Activated CD8-positive, alpha-beta memory T cell treated with anti-CD3 and anti-CD28 coated beads for 1 hour (primary cell): ENCODE results near the gene PAPSS1.
"Not testable (repeated sequence)": the region's sequence is repeated elsewhere in the genome, so short reads cannot be mapped to it uniquely, and the experiment has no call there.

Experiments
- DNase-seq, 2 donors: peaks; one replicate each; pipeline ENCODE4 v3.0.0-alpha.2; 2020; ENCODE audit warnings: low read depth in 1 of 2; ENCODE audit errors: extremely low read depth in 1 of 2

The PAPSS1 gene

GRCh38 chr4:107691378-107691777, 28.7 kb downstream of the PAPSS1 start:
- no peak for DNase-seq

GRCh38 chr4:107689912-107690587, 30.0 kb downstream of the PAPSS1 start:
- DNase-seq: no peak

GRCh38 chr4:107688421-107688820, 31.6 kb downstream of the PAPSS1 start:
- DNase-seq: no peak

GRCh38 chr4:107685740-107686139, 34.3 kb downstream of the PAPSS1 start:
- no peak for DNase-seq

GRCh38 chr4:107683873-107684272, 36.2 kb downstream of the PAPSS1 start:
- DNase-seq: no peak

GRCh38 chr4:107682306-107682705, 37.7 kb downstream of the PAPSS1 start:
- DNase-seq: no peak

GRCh38 chr4:107669068-107669467, 51.0 kb downstream of the PAPSS1 start:
- no peak for DNase-seq

- DNase-seq: no peak
These were observed 53.9 kb downstream of the PAPSS1 start for GRCh38 chr4:107666134-107666533.

GRCh38 chr4:107665001-107665400, 55.0 kb downstream of the PAPSS1 start:
- no peak for DNase-seq

- no peak for DNase-seq
These were observed 61.4 kb downstream of the PAPSS1 start for GRCh38 chr4:107658400-107659336.

- DNase-seq: no peak
These were observed 64.7 kb downstream of the PAPSS1 start for GRCh38 chr4:107655289-107655688.

GRCh38 chr4:107654694-107655093, 65.3 kb downstream of the PAPSS1 start:
- DNase-seq: no peak

GRCh38 chr4:107651408-107651807, 68.6 kb downstream of the PAPSS1 start:
- not testable (repeated sequence) for DNase-seq

GRCh38 chr4:107650251-107650650, 69.8 kb downstream of the PAPSS1 start:
- DNase-seq: no peak

- DNase-seq: no peak
These were observed 71.6 kb downstream of the PAPSS1 start for GRCh38 chr4:107648178-107648991.

GRCh38 chr4:107647591-107647990, 72.4 kb downstream of the PAPSS1 start:
- DNase-seq: no peak

GRCh38 chr4:107645604-107646003, 74.4 kb downstream of the PAPSS1 start:
- DNase-seq: no peak

GRCh38 chr4:107643021-107643420, 77.0 kb downstream of the PAPSS1 start:
- DNase-seq: no peak

- no peak for DNase-seq
These were observed 79.2 kb downstream of the PAPSS1 start for GRCh38 chr4:107640878-107641277.

GRCh38 chr4:107640197-107640596, 79.8 kb downstream of the PAPSS1 start:
- DNase-seq: no peak

- DNase-seq: no peak
These were observed 84.3 kb downstream of the PAPSS1 start for GRCh38 chr4:107635735-107636134.
